ENCODE results near the gene TMEM82. TPM values are rescaled to one million over a fixed set of nuclear protein-coding genes. Genes with fewer than 3 reads are reported as not detected.

Gene TMEM82
- total RNA-seq, 1 donor from 2014 or later, result not detected

GRCh38 chr1:15760520-15761211 lies 18.4 kb downstream of the TMEM82 start:
- H3K4me3 Mint-ChIP-seq, result no peak overlapping the region
- H3K27ac Mint-ChIP-seq, result no peak overlapping the region
- peaks cover 5% of the 10 kb centered on the region for H3K4me1 Mint-ChIP-seq
- H3K9me3 Mint-ChIP-seq, result no peaks in the 10 kb centered on the region
- intact Hi-C loops (cut with micrococcal nuclease), result no loop called here
- H3K27me3 Mint-ChIP-seq, result peaks cover 54% of the 10 kb centered on the region
- no peaks in the 10 kb centered on the region for H3K36me3 Mint-ChIP-seq (ENCODE audit: low read depth)
- DNase-seq, result no peak

DNA sequence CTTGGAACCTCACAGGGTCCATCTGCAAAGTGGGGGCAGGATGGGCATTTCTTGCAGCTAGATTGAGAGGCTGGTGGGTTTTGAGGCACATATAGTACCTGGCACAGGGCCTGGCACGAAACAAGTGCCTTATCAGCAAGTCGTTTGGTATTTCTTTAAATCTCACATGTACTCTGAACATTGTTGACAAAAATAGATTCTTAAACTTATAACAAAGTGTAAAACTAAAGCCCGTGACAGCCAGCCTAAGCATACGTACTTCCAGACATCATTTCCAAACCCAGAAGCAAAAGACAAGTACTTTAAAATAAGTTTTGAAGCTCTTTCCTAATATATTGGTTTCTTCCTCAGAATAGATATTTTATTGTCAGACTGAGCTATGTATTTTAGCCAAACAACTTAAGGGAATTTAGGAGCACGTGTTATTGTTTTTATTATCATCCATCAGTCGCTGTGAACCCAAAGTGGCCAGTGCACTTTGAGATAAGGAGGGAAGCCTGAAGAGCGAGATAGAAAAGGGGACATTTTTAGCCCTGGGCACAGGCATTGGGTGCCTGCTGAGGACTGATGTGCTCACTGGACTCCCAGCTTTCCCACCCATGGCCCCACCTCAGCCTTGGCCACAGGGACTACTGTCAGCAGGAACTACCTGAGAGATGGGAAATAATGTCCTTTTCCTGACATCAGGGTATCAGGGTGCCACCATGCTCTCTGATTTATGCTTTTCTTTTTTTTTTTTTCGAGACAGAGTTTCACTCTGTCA lies 19.2 kb downstream of the TMEM82 start:
- Mint-ChIP-seq H3K9me3 (no peaks in the 10 kb centered on the region), H3K4me1 (no peaks in the 10 kb centered on the region), H3K27me3 (peaks cover 48% of the 10 kb centered on the region), H3K27ac (no peak overlapping the region), H3K4me3 (no peak overlapping the region), H3K36me3 (ENCODE audit: low read depth) (no peaks in the 10 kb centered on the region)
- DNase-seq, result no peak
- intact Hi-C loops (cut with micrococcal nuclease), result no loop called here

GRCh38 chr1:15762546-15762945 lies 20.2 kb downstream of the TMEM82 start:
- H3K4me3 Mint-ChIP-seq, result no peak overlapping the region
- DNase-seq, result no peak
- intact Hi-C loops (cut with micrococcal nuclease), result no loop called here
- H3K27ac Mint-ChIP-seq, result no peak overlapping the region
- no peaks in the 10 kb centered on the region for H3K36me3 Mint-ChIP-seq (ENCODE audit: low read depth)
- H3K9me3 Mint-ChIP-seq, result no peaks in the 10 kb centered on the region
- peaks cover 39% of the 10 kb centered on the region for H3K27me3 Mint-ChIP-seq
- H3K4me1 Mint-ChIP-seq, result no peaks in the 10 kb centered on the region

DNA sequence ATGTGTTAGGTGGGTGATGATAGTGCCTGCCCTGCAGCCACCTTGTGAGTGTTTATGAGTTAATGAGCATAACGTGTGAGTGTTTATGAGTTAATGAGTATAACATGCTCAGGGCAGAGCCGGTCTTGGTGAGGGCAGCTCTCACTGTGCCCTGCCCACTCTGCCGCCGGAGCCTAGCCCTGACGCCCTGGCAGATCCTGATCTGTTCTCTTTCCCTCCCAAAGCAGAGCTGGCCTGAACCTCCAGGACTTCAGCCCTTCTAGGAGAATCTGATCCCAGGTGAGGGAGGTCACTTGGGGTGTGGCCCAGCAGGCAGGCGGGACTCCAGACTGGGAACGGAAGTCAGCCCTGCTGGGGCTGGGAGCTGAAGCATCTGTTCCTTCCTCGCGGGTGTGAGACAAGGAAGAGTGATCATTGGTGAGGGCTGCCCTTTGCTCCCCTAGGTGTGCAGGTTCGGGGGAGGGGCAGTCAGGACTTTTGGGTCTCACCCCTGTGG lies 22.0 kb downstream of the TMEM82 start:
- no peak for DNase-seq
- Mint-ChIP-seq H3K36me3 (ENCODE audit: low read depth) (no peaks in the 10 kb centered on the region), H3K27ac (no peak overlapping the region), H3K4me1 (no peaks in the 10 kb centered on the region), H3K27me3 (peaks cover 35% of the 10 kb centered on the region), H3K4me3 (no peak overlapping the region), H3K9me3 (no peaks in the 10 kb centered on the region)
- intact Hi-C loops (cut with micrococcal nuclease), result no loop called here

DNA sequence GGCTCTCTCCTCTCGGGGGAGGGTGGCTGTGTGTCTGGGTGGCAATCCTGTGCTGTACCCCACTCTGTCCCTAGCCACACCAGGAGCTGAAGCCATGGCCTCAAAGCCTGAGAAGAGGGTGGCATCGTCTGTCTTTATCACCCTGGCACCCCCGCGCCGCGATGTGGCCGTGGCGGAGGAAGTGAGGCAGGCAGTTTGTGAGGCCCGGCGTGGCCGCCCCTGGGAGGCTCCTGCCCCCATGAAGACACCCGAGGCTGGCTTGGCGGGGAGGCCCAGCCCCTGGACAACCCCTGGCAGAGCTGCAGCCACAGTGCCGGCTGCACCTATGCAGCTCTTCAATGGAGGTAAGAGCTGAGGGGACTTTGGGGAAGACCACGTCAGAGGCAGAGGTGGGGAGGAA lies 22.6 kb downstream of the TMEM82 start:
- intact Hi-C loops (cut with micrococcal nuclease), result no loop called here
- no peaks in the 10 kb centered on the region for H3K36me3 Mint-ChIP-seq (ENCODE audit: low read depth)
- H3K27me3 Mint-ChIP-seq, result peaks cover 29% of the 10 kb centered on the region
- no peaks in the 10 kb centered on the region for H3K4me1 Mint-ChIP-seq
- H3K9me3 Mint-ChIP-seq, result no peaks in the 10 kb centered on the region
- no peak overlapping the region for H3K4me3 Mint-ChIP-seq
- no peak for DNase-seq
- H3K27ac Mint-ChIP-seq, result no peak overlapping the region

DNA sequence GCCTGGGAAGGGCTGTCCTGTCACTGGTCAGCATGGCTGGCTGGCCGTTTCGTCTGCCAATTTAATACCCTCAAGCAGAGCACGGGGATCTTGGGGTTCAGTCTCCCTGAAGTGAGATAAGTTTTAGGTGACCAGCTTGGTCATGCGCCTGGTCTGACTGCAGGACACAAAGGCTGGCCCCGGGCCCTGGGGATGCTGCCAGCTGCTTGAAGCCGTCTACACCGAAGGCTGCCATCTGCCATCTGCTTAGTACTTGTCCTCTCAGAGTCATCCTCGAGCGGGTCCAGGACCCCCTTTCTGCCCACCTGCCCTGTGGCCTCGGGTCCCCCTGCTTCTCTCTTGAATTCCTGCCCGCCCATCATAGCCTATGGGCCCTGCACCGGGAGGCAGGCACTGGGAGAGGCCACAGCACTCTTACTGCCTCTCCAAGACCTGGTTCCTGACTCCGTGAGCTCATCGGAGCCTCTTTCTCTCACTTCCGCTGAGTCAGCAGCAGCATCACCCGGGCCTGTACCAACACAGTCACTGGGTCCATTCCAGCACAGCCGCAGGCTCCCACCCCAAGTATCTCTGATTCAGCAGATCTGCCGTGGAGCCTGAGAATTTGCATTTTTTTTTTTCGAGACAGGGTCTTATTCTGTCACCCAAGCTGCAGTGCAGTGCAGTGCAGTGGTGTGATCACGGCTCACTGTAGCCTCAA lies 23.3 kb downstream of the TMEM82 start:
- H3K36me3 Mint-ChIP-seq (ENCODE audit: low read depth), result no peaks in the 10 kb centered on the region
- no peak for DNase-seq
- H3K4me1 Mint-ChIP-seq, result no peaks in the 10 kb centered on the region
- intact Hi-C loops (cut with micrococcal nuclease), result no loop called here
- H3K4me3 Mint-ChIP-seq, result no peak overlapping the region
- H3K27ac Mint-ChIP-seq, result no peak overlapping the region
- H3K9me3 Mint-ChIP-seq, result no peaks in the 10 kb centered on the region
- H3K27me3 Mint-ChIP-seq, result peaks cover 22% of the 10 kb centered on the region

DNA sequence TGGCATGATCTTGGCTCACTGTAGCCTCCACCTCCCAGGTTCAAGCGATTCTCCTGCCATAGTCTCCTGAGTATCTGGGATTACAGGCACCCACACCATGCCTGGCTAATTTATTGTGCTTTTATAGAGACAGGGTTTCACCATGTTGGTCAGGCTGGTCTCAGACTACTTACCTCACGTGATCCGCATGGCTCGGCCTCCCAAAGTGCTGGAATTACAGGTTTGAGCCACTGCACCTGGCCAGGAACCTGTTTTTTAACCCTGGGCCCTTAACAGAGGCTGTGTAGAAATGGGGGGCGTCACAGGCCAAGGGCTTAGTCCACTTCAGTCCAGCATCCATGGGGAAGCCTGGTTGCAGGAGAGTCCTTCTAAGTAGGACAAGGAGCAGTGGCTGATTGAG lies 25.6 kb downstream of the TMEM82 start:
- Mint-ChIP-seq H3K36me3 (ENCODE audit: low read depth) (no peaks in the 10 kb centered on the region), H3K9me3 (no peaks in the 10 kb centered on the region), H3K27me3 (peaks cover 11% of the 10 kb centered on the region), H3K4me3 (no peak overlapping the region), H3K4me1 (no peaks in the 10 kb centered on the region), H3K27ac (no peak overlapping the region)
- intact Hi-C loops (cut with micrococcal nuclease), result no loop called here
- no peak for DNase-seq

- DNase-seq, result no peak
- H3K4me3 Mint-ChIP-seq, result no peak overlapping the region
- H3K36me3 Mint-ChIP-seq (ENCODE audit: low read depth), result no peaks in the 10 kb centered on the region
- no peak overlapping the region for H3K27ac Mint-ChIP-seq
- intact Hi-C loops (cut with micrococcal nuclease), result no loop called here
- H3K27me3 Mint-ChIP-seq, result peaks cover 11% of the 10 kb centered on the region
- H3K9me3 Mint-ChIP-seq, result no peaks in the 10 kb centered on the region
- no peaks in the 10 kb centered on the region for H3K4me1 Mint-ChIP-seq
These were observed 26.1 kb downstream of the TMEM82 start for GRCh38 chr1:15768388-15768787.

DNA sequence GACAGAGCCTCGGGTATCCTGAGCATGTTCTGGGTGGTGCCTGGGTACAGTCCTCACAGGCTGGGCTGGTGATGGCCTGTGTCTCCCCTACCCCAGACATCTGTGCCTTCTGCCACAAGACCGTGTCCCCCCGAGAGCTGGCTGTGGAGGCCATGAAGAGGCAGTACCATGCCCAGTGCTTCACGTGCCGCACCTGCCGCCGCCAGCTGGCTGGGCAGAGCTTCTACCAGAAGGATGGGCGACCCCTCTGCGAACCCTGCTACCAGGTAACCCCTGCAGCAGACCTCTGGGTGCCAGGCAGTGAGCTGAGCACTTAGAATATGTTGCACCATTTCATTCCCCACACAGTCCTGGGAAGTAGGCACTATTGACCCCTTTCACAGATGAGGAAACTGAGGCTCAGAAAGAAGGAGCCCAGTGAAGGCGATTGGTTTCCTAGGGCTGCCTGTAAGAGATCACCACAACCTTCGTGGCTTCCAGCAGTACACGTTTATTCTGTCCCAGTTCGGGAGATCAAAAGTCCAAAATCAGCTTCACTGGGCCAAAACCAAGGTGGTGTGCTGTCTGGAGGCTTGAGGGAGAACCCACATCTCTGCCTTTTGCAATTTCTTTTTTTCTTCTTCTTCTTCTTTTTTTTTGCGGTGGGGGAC lies 28.1 kb downstream of the TMEM82 start:
- Mint-ChIP-seq H3K36me3 (ENCODE audit: low read depth) (no peaks in the 10 kb centered on the region), H3K4me1 (no peaks in the 10 kb centered on the region)
- intact Hi-C loops (cut with micrococcal nuclease), result no loop called here

GRCh38 chr1:15771836-15772515 lies 29.7 kb downstream of the TMEM82 start:
- no peaks in the 10 kb centered on the region for H3K36me3 Mint-ChIP-seq (ENCODE audit: low read depth)
- H3K27me3 Mint-ChIP-seq, result peaks cover 4% of the 10 kb centered on the region
- no peak overlapping the region for H3K4me3 Mint-ChIP-seq
- H3K27ac Mint-ChIP-seq, result no peak overlapping the region
- H3K4me1 Mint-ChIP-seq, result no peaks in the 10 kb centered on the region
- intact Hi-C loops (cut with micrococcal nuclease), result no loop called here
- H3K9me3 Mint-ChIP-seq, result no peaks in the 10 kb centered on the region
- DNase-seq, result no peak

More for the DNA sequence above, 28.1 kb downstream of the TMEM82 start:
- H3K27me3 Mint-ChIP-seq, result peaks cover 4% of the 10 kb centered on the region
- H3K9me3 Mint-ChIP-seq, result no peaks in the 10 kb centered on the region
- H3K27ac Mint-ChIP-seq, result no peak overlapping the region
- no peak for DNase-seq
- no peak overlapping the region for H3K4me3 Mint-ChIP-seq

DNA sequence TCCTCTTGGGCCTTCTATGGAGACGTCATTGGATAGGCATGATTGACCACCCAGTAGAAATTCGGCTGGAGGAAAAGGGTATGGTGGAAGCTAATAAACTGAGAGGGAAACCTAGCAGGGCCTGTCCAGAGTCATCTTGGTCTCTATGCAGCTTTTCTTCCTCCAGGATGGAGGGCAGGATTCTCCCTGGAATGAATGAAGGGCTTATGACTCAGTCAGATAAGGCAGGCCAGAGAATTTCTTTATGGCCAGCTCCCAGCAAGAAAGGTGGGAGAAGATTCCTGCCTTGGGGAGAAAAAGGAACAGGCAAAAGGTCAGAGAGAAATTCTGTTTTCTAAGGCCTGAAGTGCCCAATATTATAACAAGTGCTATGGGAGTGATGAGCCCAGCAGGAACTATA lies 33.4 kb downstream of the TMEM82 start:
- Mint-ChIP-seq H3K27ac (no peak overlapping the region), H3K4me3 (no peak overlapping the region), H3K9me3 (no peaks in the 10 kb centered on the region), H3K36me3 (ENCODE audit: low read depth) (no peaks in the 10 kb centered on the region), H3K27me3 (peaks cover 7% of the 10 kb centered on the region), H3K4me1 (no peaks in the 10 kb centered on the region)
- no peak for DNase-seq
- intact Hi-C loops (cut with micrococcal nuclease), result no loop called here

DNA sequence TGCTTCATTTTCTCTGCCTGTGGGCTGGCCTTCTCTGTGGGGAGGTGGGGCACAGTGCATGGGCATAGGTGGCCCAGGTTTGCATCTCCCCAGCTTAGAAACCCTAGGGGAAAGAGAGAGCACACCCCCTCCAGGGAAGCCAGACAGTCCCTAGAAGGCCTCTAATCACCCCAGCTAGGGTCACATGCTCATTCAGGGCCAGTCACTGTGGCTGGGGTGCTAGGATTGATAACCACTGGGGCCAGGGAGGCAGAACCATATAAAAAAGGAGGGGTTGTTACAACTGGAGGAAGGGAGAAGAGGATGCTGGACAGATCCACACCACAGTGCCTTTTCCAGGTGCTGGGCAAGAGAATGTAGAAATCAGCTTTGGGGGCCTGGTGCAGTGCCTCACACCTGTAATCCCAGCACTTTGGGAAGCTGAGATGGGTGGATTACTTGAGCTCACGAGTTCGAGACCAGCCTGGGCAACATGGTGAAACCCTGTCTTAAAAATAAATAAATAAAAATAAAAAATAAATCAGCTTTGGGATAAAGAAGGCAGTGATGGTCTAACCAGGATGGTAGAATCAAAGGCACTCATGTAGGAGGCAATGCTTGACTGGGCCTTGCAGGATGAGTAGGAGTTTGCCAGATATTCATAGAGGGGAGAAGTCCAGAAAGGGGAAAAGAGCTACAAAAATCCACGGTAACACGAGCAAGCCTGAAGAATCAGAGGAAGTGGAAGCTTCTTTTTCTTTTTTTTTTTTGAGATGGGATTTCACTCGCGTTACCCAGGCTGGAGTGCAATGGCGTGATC lies 35.8 kb downstream of the TMEM82 start:
- H3K9me3 Mint-ChIP-seq, result no peaks in the 10 kb centered on the region
- H3K4me1 Mint-ChIP-seq, result no peaks in the 10 kb centered on the region
- DNase-seq, result no peak
- no peaks in the 10 kb centered on the region for H3K36me3 Mint-ChIP-seq (ENCODE audit: low read depth)
- H3K27ac Mint-ChIP-seq, result no peak overlapping the region
- no peak overlapping the region for H3K4me3 Mint-ChIP-seq
- H3K27me3 Mint-ChIP-seq, result peaks cover 3% of the 10 kb centered on the region
- intact Hi-C loops (cut with micrococcal nuclease), result no loop called here

DNA sequence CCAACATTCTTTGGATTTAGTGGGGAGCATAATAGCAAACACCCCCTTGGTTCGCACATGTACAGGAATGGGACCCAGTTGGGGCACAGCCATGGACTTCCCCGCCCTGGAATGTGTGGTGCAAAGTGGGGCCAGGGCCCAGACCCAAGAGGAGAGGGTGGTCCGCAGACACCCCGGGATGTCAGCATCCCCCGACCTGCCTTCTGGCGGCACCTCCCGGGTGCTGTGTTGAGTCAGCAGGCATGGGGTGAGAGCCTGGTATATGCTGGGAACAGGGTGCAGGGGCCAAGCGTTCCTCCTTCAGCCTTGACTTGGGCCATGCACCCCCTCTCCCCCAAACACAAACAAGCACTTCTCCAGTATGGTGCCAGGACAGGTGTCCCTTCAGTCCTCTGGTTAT lies 43.4 kb downstream of the TMEM82 start:
- no peak for DNase-seq
- Mint-ChIP-seq H3K27me3 (peaks cover 2% of the 10 kb centered on the region), H3K27ac (no peak overlapping the region), H3K4me3 (no peak overlapping the region), H3K4me1 (no peaks in the 10 kb centered on the region), H3K36me3 (ENCODE audit: low read depth) (no peaks in the 10 kb centered on the region), H3K9me3 (no peaks in the 10 kb centered on the region)
- intact Hi-C loops (cut with micrococcal nuclease), result no loop called here
